NOMO-1 treated with DMSO at 0.1 percent for 48 hours (cell line): Measurements from ENCODE around the gene SYT12.
"Not testable (repeated sequence)": the region's sequence is repeated elsewhere in the genome, so short reads cannot be mapped to it uniquely, and the experiment has no call there.

Experiments
- DNase-seq: peaks from one replicate; lab custom pipeline; 2025; ENCODE audit not compliant: unreplicated experiment; lab: John Stamatoyannopoulos, UW

The SYT12 gene

GRCh38 chr11:67022961-67023956, at the start of gene SYT12:
SYT12 (plus strand) TSS chr11:67023134; CDS start chr11:67030145, 7,011 bp downstream.
- no peak for DNase-seq

DNA sequence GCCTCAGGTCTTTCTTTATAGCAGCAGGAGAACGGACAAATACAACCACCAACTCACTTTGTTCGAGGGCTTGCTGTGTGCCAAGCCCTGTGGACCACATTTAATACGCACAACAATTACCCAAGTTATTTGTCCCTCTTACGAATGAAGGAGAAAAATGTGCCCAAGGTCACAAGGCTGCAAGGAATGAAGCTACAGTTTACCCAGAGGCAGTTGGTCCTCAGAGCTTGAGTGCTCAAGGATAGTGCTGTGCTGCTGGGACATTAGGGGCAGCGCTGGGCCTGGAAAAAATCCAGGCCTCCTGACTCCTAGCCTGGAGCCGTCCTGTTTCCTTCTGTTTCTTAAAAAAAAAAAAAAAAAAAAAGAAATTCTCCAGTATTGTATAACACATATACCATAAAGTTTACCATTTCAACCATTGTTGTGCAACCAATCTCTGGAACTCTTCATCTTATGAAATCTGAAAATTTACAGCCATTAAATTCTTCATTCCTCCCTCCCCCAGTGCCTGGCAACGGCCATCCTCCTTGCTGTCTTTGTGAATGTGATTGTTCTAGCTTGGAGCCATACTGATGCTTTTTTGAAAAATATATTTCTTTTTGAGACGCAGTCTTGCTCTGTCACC, 48.9 kb upstream of the SYT12 start:
- DNase-seq, result peak; percentile 59

- DNase-seq, result no peak
Observed at GRCh38 chr11:66974724-66975404, 48.1 kb upstream of the SYT12 start, which contains the start of gene C11orf86. C11orf86 (plus strand) TSS chr11:66975304; CDS start chr11:66975363, 59 bp downstream.

DNA sequence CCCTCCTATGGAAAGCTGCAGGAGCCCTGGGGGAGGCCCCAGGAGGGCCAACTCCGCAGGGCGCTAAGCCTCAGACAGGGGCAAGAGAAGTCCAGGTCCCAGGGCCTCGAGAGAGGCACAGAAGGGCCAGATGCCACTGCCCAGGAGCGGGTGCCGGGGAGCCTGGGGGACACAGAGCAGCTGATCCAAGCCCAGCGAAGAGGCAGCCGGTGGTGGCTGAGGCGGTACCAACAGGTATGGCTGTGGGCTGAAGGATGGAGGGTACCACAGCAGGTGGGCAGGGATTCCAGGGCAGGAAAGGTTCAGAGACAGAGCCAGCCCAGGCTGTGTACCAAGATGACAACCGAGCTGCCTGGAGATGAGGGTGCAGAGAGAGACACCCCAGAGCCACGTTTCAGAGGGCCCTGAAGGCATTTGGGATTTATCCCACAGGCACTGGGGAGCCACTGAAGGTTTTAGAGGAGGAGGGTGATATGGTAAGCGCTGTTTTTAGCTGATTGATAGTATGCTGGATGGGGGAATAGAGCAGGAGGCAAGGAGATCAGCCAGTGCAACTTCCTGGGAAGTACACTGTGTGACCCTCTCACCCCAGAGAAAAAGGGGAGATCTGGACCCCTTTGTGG, 47.4 kb upstream of the SYT12 start:
- DNase-seq, result no peak

- no peak for DNase-seq
Observed at GRCh38 chr11:66976028-66976467, 46.9 kb upstream of the SYT12 start.

DNA sequence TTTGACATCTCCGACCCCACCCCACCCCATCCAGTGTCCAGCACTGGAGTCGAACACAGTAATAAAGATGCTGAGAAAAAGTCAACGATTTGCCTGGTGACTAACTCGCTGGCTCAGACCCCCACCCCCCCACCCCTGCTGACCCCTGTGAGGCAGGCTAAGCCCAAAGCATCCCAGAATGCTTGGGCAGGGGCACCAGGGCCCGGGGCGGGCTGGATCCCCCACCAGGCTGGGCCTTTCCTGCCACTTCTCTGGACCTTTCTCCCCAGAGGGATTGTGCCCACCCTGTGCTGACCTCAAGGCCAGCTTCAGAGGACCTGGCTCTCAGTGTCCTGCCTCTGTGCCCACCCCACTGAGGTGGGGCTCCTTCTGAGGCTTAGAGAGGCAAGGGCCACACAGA, 46.0 kb upstream of the SYT12 start:
- DNase-seq, result no peak

GRCh38 chr11:66978229-66978628, 44.7 kb upstream of the SYT12 start:
- no peak for DNase-seq

GRCh38 chr11:66978717-66979116, 44.2 kb upstream of the SYT12 start:
- DNase-seq, result no peak

GRCh38 chr11:66979336-66979980, 43.5 kb upstream of the SYT12 start:
- no peak for DNase-seq

DNA sequence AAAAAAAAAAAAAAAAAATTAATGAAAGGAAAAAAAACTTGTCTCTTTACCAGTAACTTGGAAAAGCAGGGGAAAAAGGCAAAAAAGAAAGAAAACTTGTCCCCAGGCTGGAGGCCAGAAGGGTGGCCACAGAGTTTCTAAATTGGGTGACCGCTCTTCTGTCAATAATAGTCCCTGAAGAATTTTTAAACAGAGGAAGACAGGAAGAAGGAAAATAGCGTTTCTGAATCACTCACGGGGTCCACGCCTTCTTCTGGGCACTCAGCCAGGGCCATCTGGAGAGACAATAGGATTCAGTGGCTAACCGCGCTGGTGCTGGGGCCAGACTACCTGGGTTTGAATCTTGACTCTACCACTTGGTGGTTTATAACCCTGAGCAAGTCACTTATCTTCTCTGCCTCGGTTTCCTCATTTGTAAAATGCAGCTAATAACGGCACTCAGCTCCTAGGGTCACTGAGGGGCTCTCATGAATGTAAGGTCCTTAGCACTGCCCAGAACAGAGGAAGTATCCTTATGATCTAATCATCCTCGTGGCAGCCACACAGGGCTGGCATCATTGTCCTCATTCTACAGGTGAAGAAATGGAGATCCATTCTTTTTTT, 40.9 kb upstream of the SYT12 start:
- DNase-seq, result peak; percentile 85

DNA sequence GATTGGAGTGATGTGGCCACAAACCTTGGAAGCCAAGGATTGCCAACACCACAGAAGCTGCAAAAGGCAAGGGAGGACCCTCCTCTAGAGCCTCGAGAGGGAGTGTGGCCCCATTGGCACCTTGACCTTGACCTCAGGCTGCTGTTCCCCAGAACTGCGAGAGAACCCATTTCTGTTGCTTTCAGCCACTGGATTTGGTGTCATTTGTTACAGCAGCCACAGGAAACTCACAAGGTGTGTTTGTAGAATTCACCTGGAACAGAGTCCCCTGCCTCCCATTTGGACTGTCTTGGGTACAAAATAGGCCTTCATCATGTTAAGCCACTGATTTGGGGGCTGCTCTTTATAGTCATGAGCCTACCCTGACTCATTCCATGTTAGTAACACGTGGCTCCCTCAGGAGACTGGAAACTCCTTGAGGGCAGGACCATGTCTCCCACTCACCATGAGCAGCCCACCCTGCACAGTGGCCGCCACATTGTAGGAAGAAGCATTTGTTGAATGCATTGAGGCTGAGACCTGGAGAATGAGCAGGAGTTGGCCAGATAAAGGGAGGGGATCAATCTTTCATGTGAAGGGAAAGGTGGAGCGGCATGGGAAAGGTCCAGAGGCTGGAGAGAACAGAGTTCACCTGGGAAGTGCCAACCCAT, 39.5 kb upstream of the SYT12 start:
- no peak for DNase-seq

DNA sequence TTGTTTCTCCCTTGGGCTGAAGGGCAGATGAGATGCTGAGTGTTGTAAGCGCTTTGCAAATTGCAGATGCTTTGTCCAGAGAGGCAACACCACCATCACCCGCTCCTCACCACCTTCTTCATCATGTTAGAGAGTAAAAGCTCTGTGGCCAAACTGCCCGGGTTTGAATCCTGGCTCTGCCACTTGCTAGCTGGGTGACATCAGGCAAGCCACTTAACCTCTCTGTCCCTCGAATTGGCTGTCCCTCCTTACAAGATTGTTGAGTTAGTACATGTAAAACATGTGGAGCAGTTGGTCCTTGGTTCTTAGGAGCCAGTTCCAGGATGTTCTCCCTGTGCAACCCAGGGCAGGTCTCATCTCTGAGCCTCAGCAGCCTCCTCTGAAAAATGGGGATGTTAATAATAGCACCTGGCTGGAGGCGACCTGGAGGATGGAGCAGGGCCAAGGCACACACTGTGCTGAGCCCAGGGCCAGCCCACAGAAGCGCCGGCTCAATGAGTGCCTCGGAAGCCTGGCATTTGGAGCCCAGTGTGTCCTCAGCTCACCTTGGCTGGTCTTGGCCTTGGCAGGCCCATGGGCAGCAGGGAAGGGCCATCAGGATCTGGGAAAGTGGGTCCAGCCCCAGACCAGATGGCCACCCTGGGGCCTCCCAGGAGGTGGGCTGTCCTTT, 37.3 kb upstream of the SYT12 start:
- no peak for DNase-seq

GRCh38 chr11:66986178-66986545, 36.8 kb upstream of the SYT12 start:
- no peak for DNase-seq

DNA sequence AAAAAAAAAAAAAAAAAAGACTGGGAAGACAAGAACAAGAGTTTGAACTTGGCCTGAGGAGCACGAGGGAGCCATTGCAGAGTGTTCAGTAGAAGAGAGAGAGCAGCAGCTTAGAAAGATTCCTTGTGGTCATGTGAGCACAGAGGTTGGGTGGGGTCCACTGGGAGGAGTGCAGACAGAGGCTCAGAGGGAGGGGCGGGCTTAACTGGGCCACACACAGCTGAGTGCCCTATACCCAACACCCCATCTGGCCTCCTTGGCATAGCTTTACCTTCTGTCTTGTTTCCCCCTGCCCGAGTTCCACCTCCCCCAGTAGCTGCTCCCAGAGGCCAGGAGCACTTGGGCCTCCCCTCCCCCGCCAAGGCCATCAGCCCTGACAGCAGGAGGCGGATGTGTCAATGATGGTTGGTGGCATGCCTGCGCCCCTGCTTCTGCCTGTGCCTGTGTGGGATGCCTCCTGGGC, 35.7 kb upstream of the SYT12 start:
- DNase-seq, result no peak

- no peak for DNase-seq
Observed at GRCh38 chr11:66987924-66988637, 34.9 kb upstream of the SYT12 start.

DNA sequence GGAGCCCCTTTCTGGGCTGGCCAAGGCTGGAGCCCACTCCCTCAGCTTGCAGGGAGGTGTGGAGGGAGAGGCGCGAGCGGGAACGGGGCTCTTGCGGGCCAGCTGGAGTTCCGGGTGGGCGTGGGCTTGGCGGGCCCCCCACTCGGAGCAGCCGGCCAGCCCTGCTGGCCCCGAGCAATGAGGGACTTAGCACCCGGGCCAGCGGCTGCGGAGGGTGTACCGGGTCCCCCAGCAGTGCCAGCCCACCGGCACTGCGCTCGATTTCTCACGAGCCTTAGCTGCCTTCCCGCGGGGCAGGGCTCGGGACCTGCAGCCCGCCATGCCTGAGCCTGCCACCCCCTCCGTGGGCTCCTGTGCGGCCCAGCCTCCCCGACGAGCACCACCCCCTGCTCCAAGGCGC, 34.2 kb upstream of the SYT12 start:
- DNase-seq, result not testable (repeated sequence)

- DNase-seq, result not testable (repeated sequence)
Observed at GRCh38 chr11:66989360-66989759, 33.6 kb upstream of the SYT12 start.

DNA sequence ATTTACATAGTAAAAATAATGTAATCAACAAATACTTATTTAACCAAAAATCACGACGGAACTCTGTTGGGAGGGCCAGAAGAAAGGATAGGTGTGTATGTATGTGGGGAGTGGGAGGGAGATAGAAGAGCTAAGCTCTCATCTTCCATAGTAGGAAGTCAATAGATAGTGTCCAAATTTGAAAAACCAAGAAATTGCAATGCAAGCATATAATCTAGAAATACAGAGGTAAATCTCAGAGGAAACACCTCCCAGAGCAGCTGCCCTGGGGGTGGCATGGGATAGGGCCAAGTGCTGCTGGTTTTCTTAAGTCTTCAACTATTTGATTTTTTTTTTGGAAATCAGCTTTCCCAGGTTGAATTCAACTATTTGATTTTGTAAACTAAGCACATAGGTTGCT, 30.9 kb upstream of the SYT12 start:
- no peak for DNase-seq
